Measurements from ENCODE around the gene BLOC1S4.

DNA sequence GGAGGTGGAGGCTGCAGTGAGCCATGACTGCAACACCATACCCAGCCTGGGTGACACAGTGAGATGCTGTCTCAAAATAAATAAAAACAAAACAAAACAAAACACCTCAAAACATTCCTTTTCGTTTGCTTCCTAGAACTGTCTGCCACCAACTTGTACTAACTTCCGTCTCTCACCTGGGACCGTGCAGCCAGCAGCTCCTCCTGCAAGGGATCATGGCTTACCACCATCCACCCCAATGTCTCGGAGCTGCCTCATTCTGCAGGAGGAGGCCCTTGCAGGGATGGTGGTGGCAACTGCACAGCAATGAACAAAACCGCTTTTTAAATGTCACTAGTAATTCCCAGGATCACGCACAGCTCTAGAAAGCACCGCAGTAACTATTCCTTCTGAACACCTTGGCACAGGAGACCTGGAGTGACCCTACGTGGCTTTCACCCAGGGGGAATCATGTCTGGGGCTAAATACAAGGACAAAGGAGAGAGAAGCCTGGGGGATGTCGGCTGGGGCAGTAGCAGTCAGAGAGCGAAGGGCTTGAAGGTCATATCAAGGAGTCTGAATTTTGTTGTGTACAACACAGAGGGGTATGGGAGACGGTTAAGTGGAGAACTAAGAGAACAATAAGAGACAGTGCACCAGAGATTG, 49.1 kb downstream of the BLOC1S4 start:
- TF ChIP-seq, protein P1, sequence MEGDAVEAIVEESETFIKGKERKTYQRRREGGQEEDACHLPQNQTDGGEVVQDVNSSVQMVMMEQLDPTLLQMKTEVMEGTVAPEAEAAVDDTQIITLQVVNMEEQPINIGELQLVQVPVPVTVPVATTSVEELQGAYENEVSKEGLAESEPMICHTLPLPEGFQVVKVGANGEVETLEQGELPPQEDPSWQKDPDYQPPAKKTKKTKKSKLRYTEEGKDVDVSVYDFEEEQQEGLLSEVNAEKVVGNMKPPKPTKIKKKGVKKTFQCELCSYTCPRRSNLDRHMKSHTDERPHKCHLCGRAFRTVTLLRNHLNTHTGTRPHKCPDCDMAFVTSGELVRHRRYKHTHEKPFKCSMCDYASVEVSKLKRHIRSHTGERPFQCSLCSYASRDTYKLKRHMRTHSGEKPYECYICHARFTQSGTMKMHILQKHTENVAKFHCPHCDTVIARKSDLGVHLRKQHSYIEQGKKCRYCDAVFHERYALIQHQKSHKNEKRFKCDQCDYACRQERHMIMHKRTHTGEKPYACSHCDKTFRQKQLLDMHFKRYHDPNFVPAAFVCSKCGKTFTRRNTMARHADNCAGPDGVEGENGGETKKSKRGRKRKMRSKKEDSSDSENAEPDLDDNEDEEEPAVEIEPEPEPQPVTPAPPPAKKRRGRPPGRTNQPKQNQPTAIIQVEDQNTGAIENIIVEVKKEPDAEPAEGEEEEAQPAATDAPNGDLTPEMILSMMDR (IDR thresholded peaks at IDR 0.05; ENCODE audit: low read length): no peak
- TF ChIP-seq EZH2 (IDR thresholded peaks at IDR 0.05; ENCODE audit: borderline replicate concordance, low read length): no peak

Data from OCI-LY1 (cell line).